NOMO-1 treated with DMSO at 0.1 percent for 48 hours (cell line): ENCODE results near the gene FAM83F.
"Not testable (repeated sequence)": the region's sequence is repeated elsewhere in the genome, so short reads cannot be mapped to it uniquely, and the experiment has no call there.

Experiments used
- DNase-seq: peaks from one replicate; lab custom pipeline; 2025; ENCODE audit not compliant: unreplicated experiment; lab: John Stamatoyannopoulos, UW

The FAM83F gene

GRCh38 chr22:39992894-39993293, 1.9 kb upstream of the FAM83F start:
- DNase-seq: not testable (repeated sequence)

- DNase-seq: no peak
Observed at GRCh38 chr22:39994041-39994565, 651 bp upstream of the FAM83F start.

- no peak for DNase-seq
Observed at GRCh38 chr22:39995393-39996252, 869 bp downstream of the FAM83F start.

- DNase-seq: no peak
Observed at GRCh38 chr22:39996732-39997131, 2.0 kb downstream of the FAM83F start.

- no peak for DNase-seq
Observed at GRCh38 chr22:39997421-39997820, 2.7 kb downstream of the FAM83F start.

GRCh38 chr22:39997939-39998726, 3.4 kb downstream of the FAM83F start:
- DNase-seq: no peak

- DNase-seq: peak; percentile 73
Observed at GRCh38 chr22:39999144-39999757, 4.5 kb downstream of the FAM83F start.

GRCh38 chr22:40000171-40000570, 5.4 kb downstream of the FAM83F start:
- no peak for DNase-seq

- no peak for DNase-seq
Observed at GRCh38 chr22:40001106-40001505, 6.4 kb downstream of the FAM83F start.

- no peak for DNase-seq
Observed at GRCh38 chr22:40001800-40002577, 7.2 kb downstream of the FAM83F start.

- no peak for DNase-seq
Observed at GRCh38 chr22:40002935-40003715, 8.4 kb downstream of the FAM83F start.

GRCh38 chr22:40004836-40005235, 10.1 kb downstream of the FAM83F start:
- DNase-seq: no peak

- no peak for DNase-seq
Observed at GRCh38 chr22:40006641-40007040, 11.9 kb downstream of the FAM83F start.

GRCh38 chr22:40007853-40008710, 13.3 kb downstream of the FAM83F start:
- peak; percentile 89 for DNase-seq

GRCh38 chr22:40008726-40009291, 14.1 kb downstream of the FAM83F start:
- no peak for DNase-seq

- DNase-seq: no peak
Observed at GRCh38 chr22:40009292-40009774, 14.6 kb downstream of the FAM83F start.

GRCh38 chr22:40009951-40010671, 15.4 kb downstream of the FAM83F start:
- no peak for DNase-seq

- no peak for DNase-seq
Observed at GRCh38 chr22:40010746-40011145, 16.0 kb downstream of the FAM83F start.
